Stimulated activated naive CD8-positive, alpha-beta T cell treated with anti-CD3 and anti-CD28 coated beads, Interleukin-15, amount 100 ng/mL, for 72 hours (primary cell): ENCODE results near the gene SORL1-AS1.

ENCODE experiments used
- ATAC-seq: fragments of 150-1000 bp; cut with Tn5 transposase; 2 replicates; pipeline ENCODE4 v1.10.0; 2021; ENCODE audit warnings: mild to moderate bottlenecking, moderate library complexity
- DNase-seq, 2 donors: peaks; one replicate each; pipeline ENCODE4 v3.0.0; 2021 to 2022
- H3K27ac Mint-ChIP-seq, 2 donors: one replicate each; pipeline ENCODE4 v1.8.0; 2022; ENCODE audit warnings: mild to moderate bottlenecking in 2 of 2, mixed read lengths in 2 of 2, moderate library complexity in 2 of 2
- H3K27me3 Mint-ChIP-seq: one replicate; pipeline ENCODE4 v1.8.0; 2022; ENCODE audit warnings: mixed read lengths
- H3K4me1 Mint-ChIP-seq: one replicate; pipeline ENCODE4 v1.8.0; 2022; ENCODE audit warnings: mild to moderate bottlenecking, mixed read lengths
- H3K4me3 Mint-ChIP-seq, 2 donors: one replicate each; pipeline ENCODE4 v1.8.0; 2022; ENCODE audit warnings: mild to moderate bottlenecking in 2 of 2, mixed read lengths in 2 of 2, moderate library complexity in 1 of 2
- H3K9me3 Mint-ChIP-seq, 2 donors: one replicate each; pipeline ENCODE4 v1.8.0; 2022; ENCODE audit warnings: mixed read lengths in 2 of 2

SORL1-AS1 gene

DNA sequence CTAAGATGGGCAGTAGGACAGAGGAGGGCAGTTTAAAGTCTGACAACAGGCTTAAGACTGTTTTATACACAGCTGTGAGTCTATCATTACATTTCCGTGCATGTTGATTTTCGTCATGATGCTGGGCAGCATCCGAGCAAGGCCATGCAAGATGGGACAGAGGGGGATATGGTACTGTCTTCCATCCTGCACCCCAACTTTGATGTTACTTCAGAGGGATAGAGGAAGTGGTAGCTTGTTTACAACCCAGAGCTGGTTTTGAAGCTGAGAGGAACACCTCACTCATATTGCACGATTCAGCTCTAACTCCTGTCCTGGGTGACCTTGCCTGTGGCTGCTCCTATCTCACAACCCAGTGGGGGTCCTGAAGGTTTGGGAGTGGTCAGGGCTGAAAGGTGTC is 3.6 kb downstream of the SORL1-AS1 start:
- no peak for DNase-seq
- no peak for ATAC-seq
- peaks cover 89% of the 10 kb centered on the region for H3K4me1 Mint-ChIP-seq
- no peaks in the 10 kb centered on the region for H3K9me3 Mint-ChIP-seq
- H3K27me3 Mint-ChIP-seq: no peaks in the 10 kb centered on the region
- peak overlapping the region; percentile 73 to 98 for H3K4me3 Mint-ChIP-seq
- peak overlapping the region; percentile 76 to 79 for H3K27ac Mint-ChIP-seq

DNA sequence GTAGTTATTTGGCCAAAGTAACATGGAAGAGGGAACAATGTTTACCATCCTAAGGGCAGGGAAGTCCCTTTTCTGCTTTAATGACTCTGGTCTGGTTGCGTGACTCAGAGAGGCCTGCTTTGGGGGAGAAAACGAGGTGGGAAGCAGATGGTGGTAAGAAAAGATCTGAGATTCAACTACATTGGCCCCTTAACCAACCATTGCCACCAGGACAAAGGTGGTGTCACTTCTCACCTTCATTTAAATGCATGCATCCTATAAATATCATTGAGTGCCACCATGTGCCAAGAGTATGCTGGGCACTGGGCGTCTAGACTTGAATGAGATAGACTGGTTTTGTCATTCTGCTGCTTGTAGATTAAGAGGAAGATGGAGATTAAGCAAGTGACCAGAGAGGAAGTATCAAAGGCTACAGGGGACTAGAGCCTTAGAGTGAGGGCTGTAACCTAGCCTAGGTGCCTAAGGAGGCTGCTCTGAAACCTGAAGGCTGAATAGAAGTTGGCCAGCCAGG is 4.3 kb downstream of the SORL1-AS1 start:
- ATAC-seq (no peak), DNase-seq (no peak)
- Mint-ChIP-seq H3K27me3 (no peaks in the 10 kb centered on the region), H3K4me3 (peak overlapping the region; percentile 73 to 98), H3K27ac (peak overlapping the region; percentile 76 to 79), H3K4me1 (peaks cover 89% of the 10 kb centered on the region), H3K9me3 (no peaks in the 10 kb centered on the region)

DNA sequence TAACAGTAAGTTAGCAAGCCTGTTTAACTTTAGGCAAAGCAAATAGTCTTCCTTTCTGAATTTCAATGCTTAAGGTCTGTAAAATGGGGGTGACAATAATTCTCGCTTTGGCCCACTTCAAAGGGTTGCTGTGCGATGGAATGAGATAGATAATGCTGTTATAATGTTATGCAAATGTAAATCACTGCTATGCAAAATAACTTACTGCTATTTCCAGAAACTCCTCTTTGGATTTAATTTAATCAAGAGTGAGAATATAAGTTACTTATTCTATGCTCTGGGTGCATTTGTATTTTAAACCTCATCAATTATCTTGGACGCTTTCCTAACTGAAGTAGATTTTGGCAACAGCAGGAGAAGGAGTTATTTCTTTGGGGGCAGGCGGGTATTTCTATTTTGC is 4.8 kb downstream of the SORL1-AS1 start:
- no peaks in the 10 kb centered on the region for H3K9me3 Mint-ChIP-seq
- no peak for ATAC-seq
- peaks cover 85% of the 10 kb centered on the region for H3K4me1 Mint-ChIP-seq
- H3K27me3 Mint-ChIP-seq: no peaks in the 10 kb centered on the region
- no peak for DNase-seq
- peak overlapping the region; percentile 73 to 98 for H3K4me3 Mint-ChIP-seq
- peak overlapping the region; percentile 76 to 79 for H3K27ac Mint-ChIP-seq

DNA sequence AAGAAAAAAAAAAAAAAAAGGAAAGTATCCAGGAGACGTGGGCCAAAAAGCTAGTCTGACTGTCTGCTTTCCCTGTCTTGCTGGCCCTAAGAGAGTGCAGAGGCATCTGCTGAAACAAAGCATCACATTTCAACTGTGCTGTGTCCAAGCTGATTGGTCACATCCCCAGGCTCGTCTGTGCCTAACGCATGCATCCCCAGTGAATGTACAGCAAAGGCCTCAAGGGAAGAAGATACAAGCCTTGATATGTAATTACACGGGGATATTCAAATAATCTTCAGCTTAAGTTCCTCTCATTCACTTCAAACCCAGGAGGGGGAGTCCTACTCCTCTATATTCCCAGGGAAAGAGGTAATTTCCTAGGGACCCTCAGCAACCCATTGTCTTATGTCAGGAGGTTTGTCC is 6.0 kb downstream of the SORL1-AS1 start:
- ATAC-seq: no peak
- peak overlapping the region; percentile 83 to 95 for H3K27ac Mint-ChIP-seq
- H3K4me3 Mint-ChIP-seq: peak overlapping the region in 1 of 2 donors; percentile 19
- no peaks in the 10 kb centered on the region for H3K9me3 Mint-ChIP-seq
- no peaks in the 10 kb centered on the region for H3K27me3 Mint-ChIP-seq
- peaks cover 82% of the 10 kb centered on the region for H3K4me1 Mint-ChIP-seq
- no peak for DNase-seq

DNA sequence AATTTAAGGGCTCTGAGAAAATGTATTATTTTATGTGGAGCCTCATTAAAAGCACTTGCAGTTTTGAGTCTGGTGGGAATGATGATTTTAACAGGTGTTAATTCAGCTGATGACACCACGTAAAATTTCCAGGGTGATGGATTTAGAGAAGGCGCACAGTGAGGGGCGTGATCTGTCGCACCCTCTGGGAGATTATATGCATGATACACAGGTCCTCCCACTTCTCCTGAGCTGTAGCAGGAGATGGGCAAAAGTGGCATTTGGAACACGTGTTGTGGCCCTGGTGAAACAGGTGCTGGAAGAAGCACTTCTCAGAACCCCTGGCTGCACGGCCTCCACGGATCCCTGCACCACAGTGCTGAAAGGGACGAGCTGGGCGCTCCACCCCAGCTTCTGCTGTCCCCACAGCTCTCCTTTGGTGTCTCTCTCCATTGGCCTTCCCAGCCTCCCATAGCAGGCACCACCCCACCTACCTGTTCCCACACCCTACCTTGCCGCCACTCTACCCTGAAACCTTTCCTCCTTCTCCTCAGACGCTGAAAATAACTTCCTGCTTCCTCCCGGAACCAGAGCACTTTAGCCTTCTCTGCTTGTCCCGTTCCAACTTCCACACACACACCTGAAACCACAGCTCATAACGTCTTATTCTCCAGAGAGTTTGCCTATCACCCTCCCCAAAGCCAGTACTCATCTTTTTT is 7.5 kb downstream of the SORL1-AS1 start:
- Mint-ChIP-seq H3K27me3 (no peaks in the 10 kb centered on the region), H3K4me1 (peaks cover 75% of the 10 kb centered on the region), H3K4me3 (peak overlapping the region; percentile 29 to 67), H3K27ac (peak overlapping the region; percentile 84 to 95), H3K9me3 (no peaks in the 10 kb centered on the region)
- no peak for DNase-seq
- no peak for ATAC-seq

DNA sequence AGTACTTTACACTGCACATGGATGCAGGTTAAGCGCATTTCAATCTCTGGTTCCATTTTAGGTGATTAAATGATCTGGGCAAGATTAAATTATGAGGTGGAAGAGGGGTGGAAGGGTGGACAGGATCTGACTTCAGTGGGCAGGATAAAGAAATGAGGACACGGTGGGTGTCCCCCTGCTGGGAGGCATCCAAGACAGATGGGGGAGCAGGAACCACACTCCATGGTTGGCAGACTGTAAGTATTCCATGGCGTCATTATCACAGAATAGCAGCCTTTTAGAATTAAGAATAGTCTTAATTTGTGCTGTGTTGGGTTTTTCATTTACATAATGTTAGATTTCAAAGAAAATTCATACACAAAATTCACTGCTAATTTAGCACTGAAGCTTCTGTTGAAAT is 8.2 kb downstream of the SORL1-AS1 start:
- H3K9me3 Mint-ChIP-seq: no peaks in the 10 kb centered on the region
- no peak for ATAC-seq
- H3K27me3 Mint-ChIP-seq: no peaks in the 10 kb centered on the region
- DNase-seq: no peak
- no peak overlapping the region for H3K4me3 Mint-ChIP-seq
- no peak overlapping the region for H3K27ac Mint-ChIP-seq
- peaks cover 75% of the 10 kb centered on the region for H3K4me1 Mint-ChIP-seq

DNA sequence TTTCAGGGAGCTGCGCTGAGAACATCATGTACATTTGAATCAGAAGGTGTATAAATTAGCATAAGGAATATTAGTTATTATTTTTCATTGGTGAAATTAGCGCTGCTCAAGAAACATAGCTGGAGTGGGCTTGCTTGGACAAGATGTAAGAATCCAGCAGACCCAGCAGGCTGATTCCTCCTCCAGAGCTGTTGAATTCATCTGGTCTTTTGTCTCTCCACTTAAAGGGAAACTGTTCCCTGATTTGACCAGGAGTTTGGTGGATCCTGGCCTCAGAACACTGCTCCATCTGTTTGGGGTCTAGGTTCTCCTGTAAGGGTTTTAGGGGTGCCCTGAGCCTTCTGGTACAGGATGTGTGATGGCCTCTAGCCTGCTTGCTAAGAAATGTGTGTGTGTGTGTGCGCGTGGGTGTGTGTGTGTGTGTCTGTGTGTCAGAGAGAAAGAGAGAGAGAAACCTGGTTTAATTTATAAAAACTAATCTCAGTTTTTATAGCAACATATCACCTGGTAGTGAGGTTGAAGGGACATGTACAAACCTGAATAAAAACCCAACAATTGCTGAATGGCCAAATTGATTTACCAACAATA is 9.0 kb downstream of the SORL1-AS1 start:
- no peaks in the 10 kb centered on the region for H3K27me3 Mint-ChIP-seq
- H3K27ac Mint-ChIP-seq: peak overlapping the region in 1 of 2 donors; percentile 74
- no peak for ATAC-seq
- no peak for DNase-seq
- peak overlapping the region in 1 of 2 donors; percentile 6 for H3K4me3 Mint-ChIP-seq
- H3K9me3 Mint-ChIP-seq: no peaks in the 10 kb centered on the region
- H3K4me1 Mint-ChIP-seq: peaks cover 69% of the 10 kb centered on the region

DNA sequence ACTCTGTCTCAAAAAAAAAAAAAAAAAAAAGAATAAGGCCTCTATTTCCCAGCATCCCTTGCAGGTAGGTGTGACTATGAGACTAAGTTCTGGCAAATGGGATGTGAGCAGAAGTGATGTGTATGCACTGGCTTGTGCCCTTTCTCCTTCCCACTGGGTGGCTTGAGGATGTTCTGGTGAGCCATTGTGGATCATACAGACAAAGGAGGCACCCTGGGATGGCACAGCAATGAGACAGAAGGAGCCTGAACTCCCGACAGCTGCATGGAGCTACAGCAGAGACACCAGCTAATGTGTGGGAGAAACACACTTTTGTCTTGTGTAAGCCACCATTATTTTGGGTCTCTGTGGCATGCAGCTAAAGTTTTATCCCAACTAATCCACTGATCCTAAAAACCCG is 11.2 kb downstream of the SORL1-AS1 start:
- H3K4me1 Mint-ChIP-seq: peaks cover 67% of the 10 kb centered on the region

DNA sequence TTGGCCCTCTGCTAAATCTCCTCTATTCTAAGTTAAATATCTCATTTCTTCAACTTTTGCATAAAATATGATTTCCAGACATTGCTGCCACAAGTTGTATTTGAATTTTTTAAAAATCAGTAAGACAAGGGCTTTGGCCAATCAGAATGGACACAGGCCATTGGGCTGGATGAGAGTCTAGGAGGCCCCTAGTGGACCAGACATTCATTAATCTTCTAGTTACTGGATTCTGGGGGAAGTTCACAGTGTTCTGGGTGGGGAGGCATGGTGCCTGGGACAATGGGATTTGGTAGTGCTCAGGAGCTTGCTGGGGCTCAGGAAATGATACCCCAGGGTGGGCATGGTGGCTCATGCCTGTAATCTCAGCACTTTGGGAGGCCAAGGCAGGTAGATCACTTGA is 13.0 kb downstream of the SORL1-AS1 start:
- H3K4me3 Mint-ChIP-seq: no peak overlapping the region
- H3K27ac Mint-ChIP-seq: no peak overlapping the region
- no peaks in the 10 kb centered on the region for H3K9me3 Mint-ChIP-seq
- H3K27me3 Mint-ChIP-seq: no peaks in the 10 kb centered on the region
- peaks cover 67% of the 10 kb centered on the region for H3K4me1 Mint-ChIP-seq
- no peak for ATAC-seq
- DNase-seq: no peak

More for the DNA sequence above, 11.2 kb downstream of the SORL1-AS1 start:
- Mint-ChIP-seq H3K4me3 (no peak overlapping the region), H3K9me3 (no peaks in the 10 kb centered on the region), H3K27me3 (no peaks in the 10 kb centered on the region), H3K27ac (no peak overlapping the region)
- DNase-seq (no peak), ATAC-seq (no peak)

DNA sequence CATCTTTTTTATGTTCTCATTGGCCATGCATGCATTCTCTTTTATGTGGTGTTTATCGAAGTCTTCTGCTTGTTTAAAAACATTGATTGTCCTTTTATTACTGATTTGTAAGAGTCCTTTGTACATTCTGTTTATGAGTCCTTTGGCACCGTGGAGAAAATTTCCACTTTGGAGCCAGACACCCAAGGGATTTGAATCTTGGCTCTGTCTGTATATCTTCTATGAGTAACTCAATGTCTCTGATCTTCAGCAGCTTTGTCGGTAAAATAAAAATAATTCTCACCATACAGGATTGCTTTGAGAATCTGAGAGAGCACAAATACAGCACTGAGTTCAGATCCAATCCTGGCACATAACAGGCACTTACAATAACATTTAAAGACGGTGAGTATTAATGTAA is 13.4 kb downstream of the SORL1-AS1 start:
- Mint-ChIP-seq H3K27me3 (no peaks in the 10 kb centered on the region), H3K4me1 (peaks cover 66% of the 10 kb centered on the region), H3K9me3 (no peaks in the 10 kb centered on the region), H3K4me3 (no peak overlapping the region), H3K27ac (no peak overlapping the region)
- ATAC-seq: no peak
- no peak for DNase-seq

DNA sequence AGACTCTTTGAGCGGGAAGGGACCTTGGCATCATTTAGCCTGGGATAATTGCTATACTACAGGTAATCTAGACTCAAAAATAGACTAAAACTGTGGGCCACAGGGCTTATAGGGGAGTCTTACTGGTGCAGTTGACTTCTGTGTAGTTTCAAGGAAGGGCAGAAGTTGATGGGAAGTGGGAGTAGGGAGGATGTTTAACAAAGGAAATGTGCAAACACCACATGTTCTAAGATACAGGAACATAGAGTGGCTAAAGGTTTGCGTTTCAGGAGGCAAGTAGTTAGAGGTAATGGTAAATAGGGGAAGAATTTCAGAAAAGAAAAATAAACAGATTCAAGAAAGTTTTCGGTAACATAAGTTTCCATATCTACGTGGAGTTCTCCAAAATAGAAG is 15.1 kb downstream of the SORL1-AS1 start:
- ATAC-seq (peak; percentile 25), DNase-seq (no peak)
- Mint-ChIP-seq H3K4me1 (peaks cover 56% of the 10 kb centered on the region), H3K9me3 (no peaks in the 10 kb centered on the region), H3K27me3 (no peaks in the 10 kb centered on the region), H3K27ac (peak overlapping the region; percentile 34 to 48), H3K4me3 (peak overlapping the region in 1 of 2 donors; percentile 14)

DNA sequence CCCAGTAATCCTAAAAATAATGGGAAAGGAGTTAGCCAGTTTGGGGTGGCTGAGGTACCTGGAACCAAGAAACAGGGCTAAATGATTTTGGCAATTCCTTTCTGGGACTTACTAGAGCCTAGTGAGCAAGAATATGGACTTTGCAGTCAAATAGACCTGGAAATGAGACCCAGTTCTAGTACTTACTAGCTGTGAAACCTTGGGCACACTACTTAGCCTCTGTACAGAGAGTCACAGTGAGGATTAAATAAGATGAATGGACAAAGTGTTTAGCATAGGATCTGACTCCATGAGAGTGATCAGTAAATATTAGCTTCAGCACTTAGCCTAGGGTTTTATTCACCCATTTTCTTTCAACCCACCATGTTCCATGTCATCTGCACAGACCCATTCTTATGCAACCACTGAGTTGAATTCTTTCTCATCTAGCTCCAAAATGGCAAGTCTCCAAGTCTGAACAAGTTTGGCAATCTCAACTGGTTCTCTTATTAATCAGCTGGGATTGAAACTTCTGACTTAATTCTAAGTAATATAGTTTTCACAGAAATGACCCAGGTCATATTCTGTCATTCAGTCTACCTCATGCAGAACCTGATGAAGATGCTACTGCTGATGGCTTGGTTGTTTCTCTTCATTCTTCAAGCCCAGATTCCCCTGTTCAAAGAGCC is 15.6 kb downstream of the SORL1-AS1 start:
- DNase-seq (no peak), ATAC-seq (peak; percentile 87)
- Mint-ChIP-seq H3K4me1 (peaks cover 61% of the 10 kb centered on the region), H3K9me3 (no peaks in the 10 kb centered on the region), H3K4me3 (peak overlapping the region in 1 of 2 donors; percentile 14), H3K27ac (peak overlapping the region; percentile 34 to 48), H3K27me3 (no peaks in the 10 kb centered on the region)

DNA sequence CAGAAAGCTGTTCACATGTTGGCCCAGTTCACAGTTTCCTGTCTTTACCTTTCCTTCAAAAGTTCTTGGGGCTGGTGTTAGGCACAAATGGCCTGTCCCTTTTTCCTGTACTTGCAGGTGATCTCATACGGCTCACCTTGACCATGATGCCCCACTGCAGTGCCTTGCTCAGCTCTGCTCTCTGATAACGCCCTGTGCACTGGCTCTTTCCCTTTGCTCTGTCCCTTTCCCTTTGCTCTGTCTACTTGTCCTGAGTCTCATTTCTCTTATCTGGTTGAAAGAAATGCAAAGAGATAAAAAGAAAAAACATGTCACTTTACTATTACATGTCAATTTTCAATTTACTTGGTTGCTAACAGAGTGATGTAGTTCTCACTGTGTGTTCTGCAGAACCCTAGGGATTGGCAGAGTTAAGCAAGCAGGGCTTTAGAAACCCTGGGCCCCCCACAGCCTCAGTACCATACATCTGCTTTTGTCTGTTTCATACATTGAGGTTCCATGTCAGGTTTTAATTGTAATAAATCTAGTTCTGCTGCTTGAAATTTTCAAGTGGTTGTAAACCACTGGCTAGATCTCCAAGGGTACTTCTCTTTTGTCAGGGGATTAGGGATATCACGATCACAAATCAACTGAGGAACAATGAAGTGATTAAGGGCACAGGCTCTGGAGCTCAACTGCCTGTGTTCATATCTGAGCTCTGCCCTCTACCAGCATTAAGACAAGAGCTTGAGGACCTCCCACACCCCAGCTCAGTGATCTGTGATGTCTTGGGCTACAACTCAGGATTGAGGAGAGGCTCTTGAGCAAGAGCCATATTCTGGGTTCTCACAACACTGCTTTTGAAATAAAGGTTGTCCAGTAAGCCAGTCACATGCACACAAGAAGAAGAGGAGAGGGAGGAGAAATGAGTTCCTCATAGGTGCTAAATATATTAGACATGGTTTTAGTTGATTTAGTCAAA is 16.9 kb downstream of the SORL1-AS1 start:
- peaks cover 68% of the 10 kb centered on the region for H3K4me1 Mint-ChIP-seq
- no peak overlapping the region for H3K4me3 Mint-ChIP-seq
- H3K27me3 Mint-ChIP-seq: no peaks in the 10 kb centered on the region
- DNase-seq (no peak), ATAC-seq (no peak)
- H3K9me3 Mint-ChIP-seq: no peaks in the 10 kb centered on the region
- no peak overlapping the region for H3K27ac Mint-ChIP-seq

DNA sequence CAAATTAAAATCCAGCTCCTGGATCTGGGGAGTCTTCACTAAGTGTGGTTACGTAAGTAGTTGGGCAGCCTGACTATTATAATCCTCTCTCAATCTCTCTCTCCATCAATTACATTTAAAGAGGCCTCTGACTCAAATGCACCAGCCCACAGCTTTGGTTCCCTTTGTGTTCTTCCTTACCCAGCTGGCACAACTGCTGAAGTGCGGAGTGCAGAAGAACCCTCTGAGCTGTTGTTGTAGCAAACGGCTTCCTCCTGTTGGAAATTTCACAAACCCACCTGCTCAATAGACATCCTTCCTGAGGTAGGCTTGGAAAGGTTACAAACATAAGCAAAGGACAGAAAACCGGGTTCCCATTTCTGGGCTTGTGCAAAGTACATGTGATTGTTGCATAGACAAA is 17.6 kb downstream of the SORL1-AS1 start:
- Mint-ChIP-seq H3K9me3 (no peaks in the 10 kb centered on the region), H3K4me1 (peaks cover 61% of the 10 kb centered on the region), H3K27me3 (no peaks in the 10 kb centered on the region), H3K27ac (no peak overlapping the region), H3K4me3 (no peak overlapping the region)
- no peak for DNase-seq
- no peak for ATAC-seq
